ENCODE data around the gene CEL.
"Not testable (repeated sequence)": the region's sequence is repeated elsewhere in the genome, so short reads cannot be mapped to it uniquely, and the experiment has no call there.

Gene CEL

GRCh38 chr9:133057006-133057405 is 4.8 kb upstream of the CEL start:
- H3K4me3 ChIP-seq (replicated peaks; ENCODE audit: low read depth, low read length): no peak overlapping the region
- DNase-seq (ENCODE audit: low read depth): no peak
- no peak for TF ChIP-seq CTCF (IDR thresholded peaks at IDR 0.05; ENCODE audit: low read length, missing control alignments)

- TF ChIP-seq CTCF (IDR thresholded peaks at IDR 0.05; ENCODE audit: low read length, missing control alignments): no peak
- no peak overlapping the region for H3K4me3 ChIP-seq (replicated peaks; ENCODE audit: low read depth, low read length)
- no peak for DNase-seq (ENCODE audit: low read depth)
Observed at GRCh38 chr9:133057553-133057952, 4.2 kb upstream of the CEL start.

GRCh38 chr9:133058071-133058470 is 3.7 kb upstream of the CEL start:
- TF ChIP-seq CTCF (IDR thresholded peaks at IDR 0.05; ENCODE audit: low read length, missing control alignments): no peak
- H3K4me3 ChIP-seq (replicated peaks; ENCODE audit: low read depth, low read length): no peak overlapping the region
- no peak for DNase-seq (ENCODE audit: low read depth)

- TF ChIP-seq CTCF (IDR thresholded peaks at IDR 0.05; ENCODE audit: low read length, missing control alignments): no peak
Observed at GRCh38 chr9:133058550-133059320, 3.0 kb upstream of the CEL start.

GRCh38 chr9:133059623-133060022 is 2.2 kb upstream of the CEL start:
- TF ChIP-seq CTCF (IDR thresholded peaks at IDR 0.05; ENCODE audit: low read length, missing control alignments): no peak
- no peak overlapping the region for H3K4me3 ChIP-seq (replicated peaks; ENCODE audit: low read depth, low read length)
- no peak for DNase-seq (ENCODE audit: low read depth)

More at GRCh38 chr9:133058550-133059320, 3.0 kb upstream of the CEL start:
- no peak overlapping the region for H3K4me3 ChIP-seq (replicated peaks; ENCODE audit: low read depth, low read length)
- DNase-seq (ENCODE audit: low read depth): no peak

GRCh38 chr9:133060417-133060841 is 1.4 kb upstream of the CEL start:
- no peak for TF ChIP-seq CTCF (IDR thresholded peaks at IDR 0.05; ENCODE audit: low read length, missing control alignments)
- H3K4me3 ChIP-seq (replicated peaks; ENCODE audit: low read depth, low read length): no peak overlapping the region
- no peak for DNase-seq (ENCODE audit: low read depth)

GRCh38 chr9:133061019-133061763 is 590 bp upstream of the CEL start:
- H3K4me3 ChIP-seq (replicated peaks; ENCODE audit: low read depth, low read length); DNase-seq (ENCODE audit: low read depth): not testable (repeated sequence)

GRCh38 chr9:133062569-133062968 is 788 bp downstream of the CEL start:
- not testable (repeated sequence) for H3K4me3 ChIP-seq (replicated peaks; ENCODE audit: low read depth, low read length)

More at GRCh38 chr9:133062569-133062968, 788 bp downstream of the CEL start:
- not testable (repeated sequence) for DNase-seq (ENCODE audit: low read depth)

Data from fibroblast of pulmonary artery (primary cell).